GM19193 (cell line): ENCODE measurements around the gene ANGPTL2.

Experiments used
- POLR2A ChIP-seq: IDR thresholded peaks from 4 replicates; pipeline ENCODE4 v1.6.1; 2011; ENCODE audit not compliant: insufficient read depth, insufficient read length; ENCODE audit errors: extremely low read depth

ANGPTL2 gene

GRCh38 chr9:127084076-127085039, 38.1 kb downstream of the ANGPTL2 start:
- no peak for TF ChIP-seq POLR2A

DNA sequence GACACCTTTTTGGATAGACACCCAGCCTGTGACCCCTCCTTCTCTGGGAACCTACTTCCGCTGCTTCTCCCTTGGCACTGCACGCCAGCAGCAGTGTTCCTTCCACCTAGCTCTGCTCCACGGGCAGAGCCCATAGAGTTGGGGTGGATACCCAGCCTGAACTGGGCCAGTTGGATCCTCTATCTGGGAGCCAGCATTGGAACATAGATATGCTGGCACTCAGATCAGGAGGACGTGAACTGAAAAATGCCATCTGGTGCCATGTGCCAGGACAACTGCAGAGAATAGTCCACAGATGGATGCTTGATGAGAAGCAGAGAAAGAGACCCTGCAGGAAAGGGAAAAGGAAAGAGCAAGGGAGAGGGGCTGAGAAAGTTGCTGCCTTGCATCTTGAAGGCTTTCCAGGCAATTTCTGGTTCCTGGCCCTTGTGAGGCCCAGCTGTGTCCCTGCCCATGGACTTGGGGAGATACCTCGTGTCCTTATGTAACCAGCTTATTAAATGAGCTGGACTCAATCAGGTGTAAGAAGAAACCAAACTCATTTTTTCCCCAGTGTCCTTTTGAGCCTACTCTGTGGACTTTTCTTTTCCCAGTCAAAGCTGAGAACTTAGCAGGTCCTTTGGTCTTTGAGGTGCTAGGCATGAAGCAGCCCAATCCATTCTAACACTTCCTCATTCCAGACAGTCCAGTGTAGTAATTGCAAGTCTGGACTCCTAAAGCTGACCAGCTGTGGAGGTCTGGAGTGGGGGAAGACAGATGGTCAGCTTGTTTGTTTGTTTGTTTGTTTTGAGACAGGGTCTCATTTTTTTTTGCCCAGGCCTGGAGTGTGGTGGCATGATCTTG, 39.1 kb downstream of the ANGPTL2 start:
- TF ChIP-seq POLR2A = no peak

DNA sequence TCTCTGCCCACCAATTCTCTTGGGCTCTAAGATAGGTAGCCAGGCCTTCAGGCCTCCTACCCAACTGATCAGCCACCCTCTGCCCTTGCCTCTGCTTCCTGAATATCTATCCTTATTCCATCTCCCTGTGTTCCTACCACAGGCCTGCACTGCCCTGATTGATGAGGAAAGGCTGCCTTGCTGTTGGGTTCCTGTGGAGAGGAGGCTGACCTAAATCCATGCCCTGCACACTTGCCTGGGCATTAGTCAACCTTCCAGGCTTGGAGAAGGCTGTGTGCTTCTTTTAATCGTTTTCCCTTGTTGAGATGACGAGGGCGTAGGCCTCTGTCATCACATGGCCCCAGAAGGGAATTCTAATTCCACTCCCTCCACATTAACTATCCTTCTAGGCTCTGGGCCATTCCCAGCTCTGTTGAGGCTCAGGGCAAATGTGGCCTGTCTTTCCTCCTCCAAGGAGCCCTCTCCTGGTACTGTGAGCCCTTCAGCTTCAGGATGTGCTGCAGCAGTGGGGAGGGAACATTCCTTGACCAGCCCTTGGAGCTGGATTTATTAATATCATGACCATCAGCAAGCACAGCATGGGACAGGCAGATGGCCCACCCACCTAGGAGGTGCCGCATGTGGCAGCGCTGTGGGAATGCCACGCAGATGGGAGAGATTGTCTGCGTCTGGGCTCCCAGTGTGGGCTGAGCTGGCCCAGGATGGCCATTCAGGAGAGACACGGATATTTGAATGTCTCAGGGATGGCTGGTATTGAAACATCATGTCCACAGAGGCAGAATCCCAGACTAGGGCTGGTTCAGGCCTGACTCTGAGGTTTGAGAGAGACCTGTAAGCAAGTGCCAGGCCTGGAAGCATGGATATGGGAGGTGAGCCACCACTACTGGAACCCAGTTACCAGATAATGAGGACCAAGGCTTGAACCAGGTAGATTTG, 40.9 kb downstream of the ANGPTL2 start:
- TF ChIP-seq POLR2A = no peak

DNA sequence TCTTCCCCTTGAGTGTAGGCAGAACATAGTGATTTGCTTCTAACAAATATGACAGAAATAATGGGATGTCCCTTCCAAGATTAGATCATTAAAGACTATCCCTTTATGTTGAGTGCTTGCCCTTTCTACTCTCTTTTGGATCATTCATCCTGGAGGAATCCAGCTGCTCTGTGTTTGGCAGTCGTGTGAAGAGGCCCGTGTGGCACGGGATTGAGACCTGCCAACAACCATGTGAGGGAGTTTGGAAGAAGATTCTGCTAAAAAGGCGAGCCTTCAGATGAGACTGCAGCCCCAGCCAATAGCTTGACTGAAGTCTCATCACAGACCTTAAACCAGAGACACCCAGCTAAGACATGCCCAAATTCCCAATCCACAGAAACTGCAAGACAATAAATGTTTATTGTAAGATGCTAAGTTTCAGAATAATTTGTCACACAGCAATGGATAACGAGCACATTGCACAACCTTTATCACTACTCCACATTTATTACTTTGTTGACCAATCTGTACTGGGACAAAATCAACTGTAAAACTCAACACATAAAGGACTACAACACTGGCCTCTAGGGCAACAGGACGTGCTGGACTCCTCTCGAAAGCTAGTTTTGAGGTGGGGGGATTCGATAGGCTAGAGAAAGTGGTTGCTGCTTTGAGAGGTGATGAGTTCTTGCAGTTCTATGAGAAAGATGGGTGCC, 42.8 kb downstream of the ANGPTL2 start:
- TF ChIP-seq POLR2A = no peak

- no peak for TF ChIP-seq POLR2A
Observed at GRCh38 chr9:127078988-127079387, 43.4 kb downstream of the ANGPTL2 start.

GRCh38 chr9:127078336-127078735, 44.1 kb downstream of the ANGPTL2 start:
- no peak for TF ChIP-seq POLR2A

GRCh38 chr9:127077644-127077946, 44.8 kb downstream of the ANGPTL2 start:
- TF ChIP-seq POLR2A = no peak

DNA sequence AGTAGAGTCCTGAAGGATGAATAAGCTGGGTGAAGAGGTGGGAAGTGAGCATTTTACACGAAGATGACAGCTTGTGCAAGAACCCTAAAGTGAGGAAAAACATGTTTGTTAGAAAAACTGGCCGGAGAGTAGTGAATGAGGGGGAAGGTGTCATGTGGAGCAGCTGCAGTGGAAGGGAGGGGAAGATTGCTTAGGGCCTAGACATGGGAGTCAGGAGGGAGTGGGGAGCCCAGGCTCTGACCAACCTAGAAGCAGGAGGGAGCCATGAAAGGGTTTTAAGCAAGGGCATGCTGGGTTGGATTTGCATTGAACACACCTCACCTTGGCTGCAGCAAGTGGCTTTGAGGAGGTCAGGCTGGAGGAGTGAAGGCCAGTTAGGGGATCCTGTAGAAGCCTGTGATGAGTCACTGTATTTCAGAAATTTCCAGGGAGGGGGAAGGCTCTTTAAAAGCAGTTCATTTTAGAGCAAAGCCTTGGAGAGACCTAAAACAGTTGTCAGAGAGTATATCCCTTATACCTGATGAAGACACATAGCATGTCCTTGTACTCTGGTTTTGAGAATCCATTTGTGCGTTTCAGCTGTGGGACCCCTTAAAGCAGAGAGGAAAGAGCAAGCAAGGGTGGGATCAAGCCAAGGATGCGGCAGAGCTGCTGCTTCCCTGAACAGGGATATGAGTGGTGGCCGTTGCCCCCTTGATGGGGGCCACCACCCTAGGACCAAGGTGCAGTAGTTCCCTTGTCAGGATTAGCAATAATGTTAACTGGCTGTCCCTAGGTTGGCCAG, 45.4 kb downstream of the ANGPTL2 start:
- no peak for TF ChIP-seq POLR2A

- TF ChIP-seq POLR2A = no peak
Observed at GRCh38 chr9:127075624-127076372, 46.6 kb downstream of the ANGPTL2 start.

GRCh38 chr9:127074561-127075548, 47.6 kb downstream of the ANGPTL2 start:
- TF ChIP-seq POLR2A = no peak

DNA sequence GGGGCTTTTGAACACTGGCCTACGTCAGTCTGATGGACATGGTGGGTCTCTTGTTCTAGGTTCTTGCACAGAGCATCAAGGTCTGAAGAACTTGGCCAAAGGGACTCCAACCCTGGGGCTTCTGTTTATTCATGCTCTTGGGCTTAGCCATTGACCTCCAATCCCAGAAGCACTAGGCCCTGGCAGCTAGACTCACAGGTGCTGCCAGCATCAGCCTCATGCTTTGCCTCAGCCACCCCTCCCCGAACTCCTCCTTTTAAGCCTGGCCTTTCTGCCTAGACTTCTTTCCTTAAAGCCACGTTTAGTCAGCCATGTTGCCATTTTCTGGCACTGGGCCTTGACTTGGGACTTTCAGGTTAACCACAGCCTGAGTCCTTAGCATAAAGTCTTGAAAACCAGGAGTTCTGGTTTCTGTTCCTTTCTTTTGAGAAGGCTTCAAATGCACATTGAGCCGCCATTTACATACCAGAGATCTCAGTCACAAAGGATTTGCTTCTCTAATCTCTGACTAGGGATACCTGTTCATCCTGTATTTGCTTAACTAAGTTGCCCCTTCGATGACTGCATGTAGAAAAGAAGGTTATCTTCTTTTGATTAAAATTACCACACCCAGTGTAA, 54.7 kb downstream of the ANGPTL2 start:
- TF ChIP-seq POLR2A = no peak
